ENCODE results near the gene PGGHG.

DNA sequence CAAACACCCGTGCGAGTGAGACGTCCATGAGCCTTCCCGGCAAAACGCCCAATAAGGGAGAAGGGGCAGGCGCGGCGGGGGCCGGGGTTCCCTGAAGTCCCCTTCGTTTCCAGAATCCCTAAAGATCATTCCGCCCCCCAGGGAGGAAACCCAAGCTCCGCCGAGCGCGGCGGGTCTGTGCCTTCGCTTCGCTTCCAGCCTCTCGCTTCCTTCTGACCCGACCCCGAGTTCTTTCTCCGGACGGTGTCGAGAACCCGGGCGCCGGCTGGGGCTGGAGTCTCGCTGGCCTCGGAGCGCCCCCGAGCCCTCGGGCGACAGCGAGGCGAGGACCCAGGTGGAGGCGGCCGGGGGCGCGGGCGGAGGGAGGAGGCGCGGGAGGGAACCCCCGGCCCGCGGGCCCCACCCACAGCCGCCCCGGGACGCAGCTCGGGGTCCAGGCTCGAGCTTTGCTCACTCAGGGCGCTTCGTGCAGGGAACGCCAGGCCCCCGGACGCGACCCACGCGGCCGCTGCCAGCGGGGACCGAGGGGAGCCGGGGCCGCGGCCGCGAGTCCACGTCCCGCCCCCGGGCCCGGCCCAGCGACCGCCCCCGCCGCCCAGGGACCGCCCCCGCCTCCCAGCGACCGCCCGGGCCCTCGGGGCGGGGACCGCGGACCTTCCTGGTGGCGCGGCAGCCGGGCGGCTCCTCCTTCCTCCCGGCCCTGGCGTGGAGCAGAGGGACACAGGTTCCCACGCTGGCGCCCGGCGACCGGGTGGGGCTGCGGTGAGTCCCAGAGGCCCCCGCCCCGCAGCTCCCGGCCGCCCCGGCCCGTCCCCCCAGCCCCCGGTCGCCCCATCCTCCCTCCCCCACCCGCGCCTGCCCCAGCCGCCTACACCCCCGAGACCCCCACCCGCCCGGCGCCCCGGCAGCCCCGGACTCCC, at the start of gene PGGHG:
- TF ChIP-seq, protein P1, sequence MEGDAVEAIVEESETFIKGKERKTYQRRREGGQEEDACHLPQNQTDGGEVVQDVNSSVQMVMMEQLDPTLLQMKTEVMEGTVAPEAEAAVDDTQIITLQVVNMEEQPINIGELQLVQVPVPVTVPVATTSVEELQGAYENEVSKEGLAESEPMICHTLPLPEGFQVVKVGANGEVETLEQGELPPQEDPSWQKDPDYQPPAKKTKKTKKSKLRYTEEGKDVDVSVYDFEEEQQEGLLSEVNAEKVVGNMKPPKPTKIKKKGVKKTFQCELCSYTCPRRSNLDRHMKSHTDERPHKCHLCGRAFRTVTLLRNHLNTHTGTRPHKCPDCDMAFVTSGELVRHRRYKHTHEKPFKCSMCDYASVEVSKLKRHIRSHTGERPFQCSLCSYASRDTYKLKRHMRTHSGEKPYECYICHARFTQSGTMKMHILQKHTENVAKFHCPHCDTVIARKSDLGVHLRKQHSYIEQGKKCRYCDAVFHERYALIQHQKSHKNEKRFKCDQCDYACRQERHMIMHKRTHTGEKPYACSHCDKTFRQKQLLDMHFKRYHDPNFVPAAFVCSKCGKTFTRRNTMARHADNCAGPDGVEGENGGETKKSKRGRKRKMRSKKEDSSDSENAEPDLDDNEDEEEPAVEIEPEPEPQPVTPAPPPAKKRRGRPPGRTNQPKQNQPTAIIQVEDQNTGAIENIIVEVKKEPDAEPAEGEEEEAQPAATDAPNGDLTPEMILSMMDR (IDR thresholded peaks at IDR 0.05; ENCODE audit: low read length), result no peak
- no peak for TF ChIP-seq EZH2 (IDR thresholded peaks at IDR 0.05; ENCODE audit: borderline replicate concordance, low read length)
